GM19397 (cell line): ENCODE results near the gene BPHL.
"Not testable (repeated sequence)": the region's sequence is repeated elsewhere in the genome, so short reads cannot be mapped to it uniquely, and the experiment has no call there.

Experiments
- ATAC-seq: cut with Tn5 transposase; IDR thresholded peaks from one replicate; pipeline ENCODE4 v1.9.1; 2021; ENCODE audit warnings: mild to moderate bottlenecking, moderate library complexity; ENCODE audit not compliant: unreplicated experiment

The BPHL gene

GRCh38 chr6:3118353-3119039 is at the start of gene BPHL:
TSS of gene BPHL (plus strand) at chr6:3118711. CDS start at chr6:3118741, 30 bp downstream.
- peak; percentile 93 for ATAC-seq

GRCh38 chr6:3071568-3071967 is 46.9 kb upstream of the BPHL start:
- ATAC-seq: no peak

GRCh38 chr6:3072798-3073197 is 45.7 kb upstream of the BPHL start:
- no peak for ATAC-seq

GRCh38 chr6:3073382-3073781 is 45.1 kb upstream of the BPHL start:
- ATAC-seq: no peak

GRCh38 chr6:3075772-3076113 is 42.8 kb upstream of the BPHL start:
- ATAC-seq: no peak

GRCh38 chr6:3076320-3076719 is 42.2 kb upstream of the BPHL start:
- ATAC-seq: no peak

GRCh38 chr6:3077430-3077829 is 41.1 kb upstream of the BPHL start:
- ATAC-seq: no peak

- not testable (repeated sequence) for ATAC-seq
These were observed 39.6 kb upstream of the BPHL start for GRCh38 chr6:3078952-3079351.

- no peak for ATAC-seq
These were observed 38.8 kb upstream of the BPHL start for GRCh38 chr6:3079682-3080081.

- no peak for ATAC-seq
These were observed 36.6 kb upstream of the BPHL start for GRCh38 chr6:3081960-3082359.

- ATAC-seq: no peak
These were observed 33.4 kb upstream of the BPHL start for GRCh38 chr6:3085074-3085473.

- ATAC-seq: no peak
These were observed 32.1 kb upstream of the BPHL start for GRCh38 chr6:3086282-3086946.

GRCh38 chr6:3088446-3088845 is 30.1 kb upstream of the BPHL start:
- no peak for ATAC-seq

- no peak for ATAC-seq
These were observed 29.5 kb upstream of the BPHL start for GRCh38 chr6:3088968-3089367.

GRCh38 chr6:3090013-3090412 is 28.5 kb upstream of the BPHL start:
- ATAC-seq: no peak

GRCh38 chr6:3094815-3095214 is 23.7 kb upstream of the BPHL start:
- no peak for ATAC-seq

GRCh38 chr6:3102875-3103274 is 15.6 kb upstream of the BPHL start:
- no peak for ATAC-seq

- no peak for ATAC-seq
These were observed 9.6 kb upstream of the BPHL start for GRCh38 chr6:3108746-3109414.

GRCh38 chr6:3109761-3110160 is 8.8 kb upstream of the BPHL start:
- no peak for ATAC-seq

- no peak for ATAC-seq
These were observed 4.1 kb upstream of the BPHL start for GRCh38 chr6:3114377-3114776.

- no peak for ATAC-seq
These were observed 579 bp upstream of the BPHL start for GRCh38 chr6:3117912-3118352.

- ATAC-seq: no peak
These were observed 671 bp downstream of the BPHL start for GRCh38 chr6:3119040-3119723.
